GM12891 (cell line): ENCODE results near the gene CNTN4.

Experiments
- POLR2A ChIP-seq: IDR thresholded peaks from 2 replicates; pipeline ENCODE4 v1.6.1; 2011; ENCODE audit warnings: low read depth, low read length, control low read depth
- POLR2AphosphoS5 ChIP-seq: IDR thresholded peaks from 2 replicates; pipeline ENCODE4 v1.6.1; 2011; ENCODE audit warnings: low read depth, low read length, control low read depth
- TAF1 ChIP-seq: IDR thresholded peaks from 2 replicates; pipeline ENCODE4 v1.6.1; 2011; ENCODE audit warnings: low read depth, low read length, control low read depth

- TF ChIP-seq TAF1 (no peak), POLR2A (no peak), POLR2AphosphoS5 (no peak)
Observed at GRCh38 chr3:2468816-2469215, 370.1 kb downstream of the CNTN4 start.
